ENCODE measurements around the gene GNAT1. TPM values are rescaled to one million over a fixed set of nuclear protein-coding genes. Genes with fewer than 3 reads are reported as not detected.

The GNAT1 gene
- total and polyA plus RNA-seq, 2 of the 13 experiments (the other 11 are each of a cell fraction or from before 2014, with no cell fraction given) = 0.15 TPM; not detected in 1

DNA sequence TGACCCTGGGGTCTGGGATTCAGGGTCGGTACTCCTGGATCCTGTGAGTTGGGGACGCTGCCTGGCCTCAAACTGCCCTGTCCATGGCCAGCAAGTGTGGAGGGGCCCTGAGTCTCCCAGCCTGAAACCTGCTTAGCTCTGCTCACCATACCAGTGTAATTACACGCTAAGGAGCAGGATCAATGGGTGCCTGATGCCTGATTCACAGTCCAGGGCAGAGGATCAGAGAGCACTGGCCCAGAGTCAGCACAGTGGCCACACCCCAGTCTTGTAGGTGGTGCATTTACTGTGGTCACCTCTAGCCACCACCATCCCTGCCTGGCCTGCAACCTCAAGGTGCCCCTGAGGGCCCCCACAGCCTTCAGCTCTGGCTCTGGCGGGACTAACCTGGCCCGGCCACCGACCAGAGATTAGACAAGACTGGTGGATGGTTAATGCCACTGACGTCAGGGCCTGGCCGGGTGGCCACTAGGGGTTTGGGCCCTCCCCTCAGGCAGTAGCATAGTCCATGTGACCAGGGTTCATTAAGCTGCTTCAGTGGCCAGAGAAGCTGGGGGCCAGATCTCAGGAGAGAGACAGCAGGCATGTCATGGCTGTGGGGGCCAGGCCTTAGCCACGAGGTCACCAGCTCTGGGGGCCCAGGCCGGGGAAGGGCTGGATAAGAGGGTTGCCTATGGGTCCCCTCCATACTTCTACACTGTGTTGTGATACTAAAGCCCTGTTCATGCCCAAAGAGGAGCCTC, 10.3 kb downstream of the GNAT1 start (continued):
- TF ChIP-seq ZNF496 (CRISPR knock-in tag; IDR thresholded peaks at IDR 0.05; ENCODE audit: insufficient replicate concordance) (no peak), ZSCAN20 (CRISPR knock-in tag; IDR thresholded peaks at IDR 0.05; ENCODE audit: borderline replicate concordance) (no peak), JARID2 (CRISPR knock-in tag; IDR thresholded peaks at IDR 0.05; ENCODE audit: insufficient replicate concordance) (no peak), NFKB2 (CRISPR knock-in tag; IDR thresholded peaks at IDR 0.05; ENCODE audit: borderline replicate concordance) (no peak; the same call in 1 of the 2 replicates), PPARG (CRISPR knock-in tag; conservative IDR thresholded peaks at IDR 0.05) (no peak), AFF4 (CRISPR knock-in tag; IDR thresholded peaks at IDR 0.05) (no peak), ZHX2 (IDR thresholded peaks at IDR 0.05; ENCODE audit: low read depth) (no peak), ZHX2 (CRISPR knock-in tag; IDR thresholded peaks at IDR 0.05; ENCODE audit: borderline replicate concordance) (0 out of 2 replicates have a peak, but pooled peaks have one; percentile 10), HOXD1 (CRISPR knock-in tag; IDR thresholded peaks at IDR 0.05) (no peak), ZNF614 (CRISPR knock-in tag; IDR thresholded peaks at IDR 0.05; ENCODE audit: borderline replicate concordance) (peak; percentile 37; the same call in 1 of the 2 replicates), DR1 (CRISPR knock-in tag; IDR thresholded peaks at IDR 0.05) (peak; percentile 90), SOX13 (IDR thresholded peaks at IDR 0.05) (no peak), SOX13 (CRISPR knock-in tag; conservative IDR thresholded peaks at IDR 0.05 in 1 of 2, IDR thresholded peaks at IDR 0.05 in 1 of 2) (peak in 1 of 2 experiments; percentile 14; a peak in 1 of 4 replicates), SRF (IDR thresholded peaks at IDR 0.05; ENCODE audit: low read depth, low read length) (no peak), ZNF547 (CRISPR knock-in tag; IDR thresholded peaks at IDR 0.05) (peak; percentile 60)
- TF ChIP-seq, protein P1, sequence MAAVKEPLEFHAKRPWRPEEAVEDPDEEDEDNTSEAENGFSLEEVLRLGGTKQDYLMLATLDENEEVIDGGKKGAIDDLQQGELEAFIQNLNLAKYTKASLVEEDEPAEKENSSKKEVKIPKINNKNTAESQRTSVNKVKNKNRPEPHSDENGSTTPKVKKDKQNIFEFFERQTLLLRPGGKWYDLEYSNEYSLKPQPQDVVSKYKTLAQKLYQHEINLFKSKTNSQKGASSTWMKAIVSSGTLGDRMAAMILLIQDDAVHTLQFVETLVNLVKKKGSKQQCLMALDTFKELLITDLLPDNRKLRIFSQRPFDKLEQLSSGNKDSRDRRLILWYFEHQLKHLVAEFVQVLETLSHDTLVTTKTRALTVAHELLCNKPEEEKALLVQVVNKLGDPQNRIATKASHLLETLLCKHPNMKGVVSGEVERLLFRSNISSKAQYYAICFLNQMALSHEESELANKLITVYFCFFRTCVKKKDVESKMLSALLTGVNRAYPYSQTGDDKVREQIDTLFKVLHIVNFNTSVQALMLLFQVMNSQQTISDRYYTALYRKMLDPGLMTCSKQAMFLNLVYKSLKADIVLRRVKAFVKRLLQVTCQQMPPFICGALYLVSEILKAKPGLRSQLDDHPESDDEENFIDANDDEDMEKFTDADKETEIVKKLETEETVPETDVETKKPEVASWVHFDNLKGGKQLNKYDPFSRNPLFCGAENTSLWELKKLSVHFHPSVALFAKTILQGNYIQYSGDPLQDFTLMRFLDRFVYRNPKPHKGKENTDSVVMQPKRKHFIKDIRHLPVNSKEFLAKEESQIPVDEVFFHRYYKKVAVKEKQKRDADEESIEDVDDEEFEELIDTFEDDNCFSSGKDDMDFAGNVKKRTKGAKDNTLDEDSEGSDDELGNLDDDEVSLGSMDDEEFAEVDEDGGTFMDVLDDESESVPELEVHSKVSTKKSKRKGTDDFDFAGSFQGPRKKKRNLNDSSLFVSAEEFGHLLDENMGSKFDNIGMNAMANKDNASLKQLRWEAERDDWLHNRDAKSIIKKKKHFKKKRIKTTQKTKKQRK (IDR thresholded peaks at IDR 0.05; ENCODE audit: low read length) = no peak

All from HepG2 (cell line).